HL-60 (cell line): ENCODE results near the gene CHM.
"Not testable (repeated sequence)": the region's sequence is repeated elsewhere in the genome, so short reads cannot be mapped to it uniquely, and the experiment has no call there.

Experiments used
- CTCF ChIP-seq: IDR thresholded peaks from one replicate; pipeline ENCODE4 v1.5.1; 2011; ENCODE audit warnings: low read length, control low read depth, inconsistent platforms; ENCODE audit not compliant: insufficient read depth
- GABPA ChIP-seq: IDR thresholded peaks from 2 replicates; pipeline ENCODE4 v1.6.1; 2012; ENCODE audit warnings: low read depth
- POLR2AphosphoS5 ChIP-seq: IDR thresholded peaks from 2 replicates; pipeline ENCODE4 v1.6.1; 2012; ENCODE audit warnings: low read depth
- REST ChIP-seq: IDR thresholded peaks from 2 replicates; pipeline ENCODE4 v1.6.1; 2012; ENCODE audit warnings: low read depth; ENCODE audit not compliant: insufficient replicate concordance
- SPI1 ChIP-seq: IDR thresholded peaks from 2 replicates; pipeline ENCODE4 v1.6.1; 2012; ENCODE audit warnings: low read depth, mild to moderate bottlenecking, borderline replicate concordance

- not testable (repeated sequence) for TF ChIP-seq CTCF, GABPA, REST, POLR2AphosphoS5
- peak; percentile 75 for TF ChIP-seq SPI1
These were observed 107.4 kb downstream of the CHM start for GRCh38 chrX:85939942-85940341.
